ENCODE results near the gene THSD7B.
"Not testable (repeated sequence)": the region's sequence is repeated elsewhere in the genome, so short reads cannot be mapped to it uniquely, and the experiment has no call there.

The THSD7B gene, protein sequence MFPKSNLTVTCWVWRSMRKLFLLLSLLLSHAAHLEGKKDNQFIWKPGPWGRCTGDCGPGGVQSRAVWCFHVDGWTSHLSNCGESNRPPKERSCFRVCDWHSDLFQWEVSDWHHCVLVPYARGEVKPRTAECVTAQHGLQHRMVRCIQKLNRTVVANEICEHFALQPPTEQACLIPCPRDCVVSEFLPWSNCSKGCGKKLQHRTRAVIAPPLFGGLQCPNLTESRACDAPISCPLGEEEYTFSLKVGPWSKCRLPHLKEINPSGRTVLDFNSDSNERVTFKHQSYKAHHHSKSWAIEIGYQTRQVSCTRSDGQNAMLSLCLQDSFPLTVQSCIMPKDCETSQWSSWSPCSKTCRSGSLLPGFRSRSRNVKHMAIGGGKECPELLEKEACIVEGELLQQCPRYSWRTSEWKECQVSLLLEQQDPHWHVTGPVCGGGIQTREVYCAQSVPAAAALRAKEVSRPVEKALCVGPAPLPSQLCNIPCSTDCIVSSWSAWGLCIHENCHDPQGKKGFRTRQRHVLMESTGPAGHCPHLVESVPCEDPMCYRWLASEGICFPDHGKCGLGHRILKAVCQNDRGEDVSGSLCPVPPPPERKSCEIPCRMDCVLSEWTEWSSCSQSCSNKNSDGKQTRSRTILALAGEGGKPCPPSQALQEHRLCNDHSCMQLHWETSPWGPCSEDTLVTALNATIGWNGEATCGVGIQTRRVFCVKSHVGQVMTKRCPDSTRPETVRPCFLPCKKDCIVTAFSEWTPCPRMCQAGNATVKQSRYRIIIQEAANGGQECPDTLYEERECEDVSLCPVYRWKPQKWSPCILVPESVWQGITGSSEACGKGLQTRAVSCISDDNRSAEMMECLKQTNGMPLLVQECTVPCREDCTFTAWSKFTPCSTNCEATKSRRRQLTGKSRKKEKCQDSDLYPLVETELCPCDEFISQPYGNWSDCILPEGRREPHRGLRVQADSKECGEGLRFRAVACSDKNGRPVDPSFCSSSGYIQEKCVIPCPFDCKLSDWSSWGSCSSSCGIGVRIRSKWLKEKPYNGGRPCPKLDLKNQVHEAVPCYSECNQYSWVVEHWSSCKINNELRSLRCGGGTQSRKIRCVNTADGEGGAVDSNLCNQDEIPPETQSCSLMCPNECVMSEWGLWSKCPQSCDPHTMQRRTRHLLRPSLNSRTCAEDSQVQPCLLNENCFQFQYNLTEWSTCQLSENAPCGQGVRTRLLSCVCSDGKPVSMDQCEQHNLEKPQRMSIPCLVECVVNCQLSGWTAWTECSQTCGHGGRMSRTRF (N-terminal part only)

DNA sequence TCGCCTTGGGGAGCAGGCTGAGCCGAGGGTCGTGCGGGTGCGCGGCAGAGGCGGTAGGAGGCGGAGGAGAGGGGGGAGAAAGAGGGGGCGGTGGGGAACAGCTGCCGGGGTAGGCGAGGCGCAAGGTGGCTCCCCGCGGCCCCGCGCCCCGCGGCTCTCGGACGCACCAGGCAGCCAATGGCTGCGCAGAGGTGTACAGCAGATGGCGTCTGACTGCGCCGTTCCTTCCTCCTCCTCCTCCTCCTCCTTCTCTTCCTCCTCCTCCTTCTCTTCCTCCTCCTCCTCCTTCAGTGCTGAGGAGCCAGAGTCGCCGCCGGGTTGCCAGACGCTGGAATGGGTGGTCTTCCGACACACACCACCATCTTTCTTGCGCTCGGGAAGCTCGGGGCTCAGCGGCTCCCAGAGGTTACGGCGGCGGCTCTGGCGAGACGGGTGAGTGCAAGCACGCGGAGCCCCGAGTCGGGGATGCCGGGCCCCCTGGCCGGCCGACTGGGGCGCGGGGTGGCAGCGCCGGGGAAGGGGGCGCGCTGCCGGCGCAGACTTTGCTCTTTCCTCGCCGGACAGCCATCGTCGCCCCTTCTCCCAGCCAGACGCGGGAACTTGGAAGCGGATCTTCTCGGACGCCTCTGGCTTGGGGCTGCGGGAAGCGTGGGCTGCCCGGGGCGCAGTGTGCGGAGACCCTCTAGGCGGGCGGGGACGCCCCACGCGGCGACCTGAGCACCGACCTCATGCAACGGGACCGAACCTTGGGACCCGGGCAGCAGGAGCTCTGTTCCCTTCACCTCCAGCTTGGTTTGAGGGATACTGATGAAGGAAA, at the start of gene THSD7B:
Gene THSD7B (plus strand): TSS at position 290 of the 817 bp plus-strand sequence. CDS start 116,634 bp downstream, outside the sequence.
- no peak for DNase-seq

- no peak for DNase-seq
Measured at GRCh38 chr2:136718273-136718672, 47.1 kb upstream of the THSD7B start.

DNA sequence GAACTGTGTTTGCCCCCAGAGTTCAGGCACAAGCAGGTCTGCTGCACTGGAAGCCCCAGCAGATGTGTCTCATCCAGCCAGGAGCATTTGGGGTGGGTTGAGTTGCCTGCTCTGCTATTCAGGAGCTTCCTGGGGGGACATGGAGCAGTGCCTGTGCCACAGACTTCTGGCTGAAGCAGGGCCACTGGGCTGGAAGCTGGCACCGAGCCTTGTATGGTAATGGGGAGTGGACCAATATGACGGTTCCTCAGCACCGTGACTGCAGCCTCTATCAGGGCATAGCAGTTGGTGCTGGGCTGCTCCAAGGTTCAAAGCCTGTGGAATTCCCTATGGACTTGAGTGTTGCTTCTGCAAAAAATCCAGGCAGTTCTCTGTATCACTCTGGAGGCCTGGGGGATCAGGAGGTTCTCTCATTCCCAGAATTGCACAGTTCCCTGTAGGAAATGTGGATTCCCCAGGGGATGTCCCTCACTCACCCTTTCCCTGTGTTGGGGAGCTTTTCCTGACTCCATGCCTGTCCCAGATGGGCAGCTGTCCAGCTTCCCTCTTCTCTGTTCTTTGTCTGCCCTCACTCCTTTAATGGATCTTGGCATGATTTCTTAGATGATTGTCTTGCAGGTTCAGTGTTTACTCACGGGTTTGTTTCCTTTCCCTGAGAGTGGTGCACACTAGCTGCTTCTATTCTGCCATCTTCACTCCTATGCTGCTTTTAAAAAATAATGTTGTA, 37.2 kb upstream of the THSD7B start:
- no peak for DNase-seq

DNA sequence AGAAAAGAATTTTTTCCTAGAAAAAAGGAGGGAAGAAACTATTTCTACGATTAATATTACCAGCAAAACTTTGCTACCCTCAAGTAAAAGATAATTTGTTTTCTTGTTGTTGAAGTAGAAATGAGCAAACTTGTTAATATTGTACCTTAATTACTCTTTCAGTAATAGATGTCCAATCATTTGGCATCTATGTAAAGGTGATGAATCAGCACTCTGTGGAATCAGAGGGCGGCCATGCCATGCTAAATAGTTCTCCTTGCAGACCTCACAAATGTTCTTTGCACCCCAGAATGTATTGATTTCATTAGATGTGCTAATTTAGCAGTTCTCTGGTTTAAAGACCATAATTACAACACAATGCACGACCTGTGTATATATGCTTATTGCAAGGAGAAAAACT, 29.1 kb upstream of the THSD7B start:
- no peak for DNase-seq

DNA sequence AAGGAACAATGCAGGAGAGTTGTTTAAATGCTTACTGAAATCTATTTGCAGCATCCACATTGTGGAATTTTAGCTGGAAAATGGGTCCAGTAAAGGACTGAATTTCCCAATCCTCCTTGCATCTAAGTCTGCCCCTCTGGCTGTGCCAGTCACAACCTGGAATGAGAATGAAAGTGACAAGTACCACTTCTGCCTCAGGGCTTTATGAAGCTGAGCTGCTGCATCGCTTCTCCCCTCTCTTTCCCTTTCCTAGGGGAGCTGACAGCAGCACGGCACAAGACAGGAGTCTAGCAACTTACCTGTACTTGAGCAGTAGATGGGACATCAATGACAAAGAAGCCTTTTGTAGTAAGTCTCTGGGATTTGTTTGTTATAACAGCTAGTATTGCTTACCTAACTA, 27.3 kb upstream of the THSD7B start:
- DNase-seq: no peak

DNA sequence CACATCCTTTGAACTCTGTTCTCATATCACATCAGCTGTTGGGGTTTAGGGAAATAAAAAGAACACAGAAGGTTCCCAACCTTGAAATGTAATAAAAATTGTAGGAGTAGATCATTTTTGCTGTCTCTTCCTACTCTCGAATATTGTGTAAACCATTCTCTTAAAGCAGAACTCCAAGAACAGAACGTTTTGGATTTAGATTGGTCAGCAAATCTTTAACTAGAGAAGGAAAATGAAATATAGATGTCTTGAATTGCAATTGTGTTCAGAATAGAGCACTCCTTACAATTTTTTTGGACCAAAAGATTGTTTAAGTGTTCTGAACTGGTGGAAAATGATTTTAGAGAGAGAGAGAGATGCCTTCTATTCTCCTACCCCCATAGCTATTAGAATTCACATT, 23.9 kb upstream of the THSD7B start:
- no peak for DNase-seq

DNA sequence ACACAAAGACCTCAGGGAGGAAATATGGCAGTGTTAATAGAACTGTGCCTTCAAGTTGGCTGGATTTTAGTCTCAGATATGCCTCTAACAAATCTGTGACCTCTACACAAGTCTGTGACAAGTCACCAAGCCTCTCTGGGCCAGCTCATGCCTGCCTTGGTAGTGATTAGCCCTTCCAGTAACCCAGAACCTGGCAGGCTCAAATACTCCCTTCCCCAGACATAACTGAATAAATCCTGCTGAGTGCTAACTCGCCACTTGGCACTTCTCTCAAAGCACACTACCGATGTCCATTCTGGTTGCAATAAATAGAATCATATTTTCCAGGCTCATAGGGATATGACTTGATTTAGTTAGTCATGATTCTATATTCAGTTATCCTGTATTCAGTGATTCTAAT, 15.3 kb upstream of the THSD7B start:
- no peak for DNase-seq

GRCh38 chr2:136751406-136751805, 13.9 kb upstream of the THSD7B start:
- no peak for DNase-seq

DNA sequence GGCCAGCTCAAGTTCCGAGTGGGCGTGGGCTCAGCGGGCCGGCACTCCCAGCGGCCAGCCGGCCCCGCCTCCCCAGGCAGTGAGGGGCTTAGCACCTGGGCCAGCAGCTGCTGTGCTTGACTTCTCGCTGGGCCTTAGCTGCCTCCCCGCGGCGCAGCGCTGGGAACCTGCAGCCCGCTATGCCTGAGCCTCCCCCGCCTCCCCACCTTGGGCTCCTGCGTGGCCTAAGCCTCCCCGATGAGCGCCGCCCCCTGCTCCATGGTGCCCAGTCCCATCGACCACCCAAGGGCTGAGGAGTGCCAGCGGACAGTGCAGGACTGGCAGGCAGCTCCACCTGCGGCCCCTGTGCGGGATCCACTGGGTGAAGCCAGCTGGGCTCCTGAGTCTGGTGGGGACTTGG, 6.8 kb upstream of the THSD7B start:
- DNase-seq: not testable (repeated sequence)

- DNase-seq: no peak
Measured at GRCh38 chr2:136764452-136765255, 691 bp upstream of the THSD7B start.

DNA sequence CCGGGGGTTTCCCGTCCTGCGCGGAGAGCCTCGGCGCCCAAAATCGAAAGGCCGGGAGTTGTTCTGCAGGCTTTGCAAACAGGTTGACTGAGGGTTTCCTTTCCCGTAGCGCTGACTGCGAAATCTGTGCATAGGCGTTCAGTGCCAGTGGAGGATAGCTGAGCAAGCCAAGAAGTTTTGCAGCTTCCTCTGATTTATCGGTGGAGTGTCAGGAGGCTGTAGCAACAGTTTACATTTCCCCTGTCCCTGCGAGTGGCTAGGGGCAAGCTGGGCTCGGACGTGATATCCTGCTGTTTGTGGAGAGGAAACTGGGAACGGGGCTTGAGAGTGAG, 694 bp downstream of the THSD7B start:
- DNase-seq: no peak

- DNase-seq: no peak
Measured at GRCh38 chr2:136767030-136767429, 1.7 kb downstream of the THSD7B start.

DNA sequence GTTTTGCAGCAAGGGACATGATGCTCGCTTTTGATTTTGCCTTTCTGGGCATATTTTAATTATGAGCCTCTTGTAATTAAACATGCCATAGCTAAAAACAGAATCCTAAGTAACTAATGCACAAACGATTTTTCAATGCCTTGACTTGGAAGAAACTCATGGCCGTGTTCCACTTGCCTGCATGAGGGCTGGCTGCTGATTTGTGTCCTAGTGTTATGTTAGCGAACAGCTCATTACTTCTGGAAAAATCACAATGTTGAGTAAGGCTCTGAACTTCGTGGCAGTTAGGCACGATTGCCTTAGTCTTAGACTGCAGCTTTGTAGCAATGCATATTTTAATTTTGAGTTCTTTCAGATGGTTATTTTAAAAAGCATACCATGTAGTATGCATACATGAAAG, 4.5 kb downstream of the THSD7B start:
- DNase-seq: no peak

GRCh38 chr2:136770384-136770783, 5.0 kb downstream of the THSD7B start:
- no peak for DNase-seq

- DNase-seq: no peak
Measured at GRCh38 chr2:136777391-136777790, 12.0 kb downstream of the THSD7B start.

GRCh38 chr2:136783856-136784255, 18.5 kb downstream of the THSD7B start:
- DNase-seq: no peak

GRCh38 chr2:136785215-136785614, 19.9 kb downstream of the THSD7B start:
- DNase-seq: no peak

- DNase-seq: no peak
Measured at GRCh38 chr2:136787970-136788369, 22.6 kb downstream of the THSD7B start.

GRCh38 chr2:136796339-136796738, 31.0 kb downstream of the THSD7B start:
- no peak for DNase-seq

DNA sequence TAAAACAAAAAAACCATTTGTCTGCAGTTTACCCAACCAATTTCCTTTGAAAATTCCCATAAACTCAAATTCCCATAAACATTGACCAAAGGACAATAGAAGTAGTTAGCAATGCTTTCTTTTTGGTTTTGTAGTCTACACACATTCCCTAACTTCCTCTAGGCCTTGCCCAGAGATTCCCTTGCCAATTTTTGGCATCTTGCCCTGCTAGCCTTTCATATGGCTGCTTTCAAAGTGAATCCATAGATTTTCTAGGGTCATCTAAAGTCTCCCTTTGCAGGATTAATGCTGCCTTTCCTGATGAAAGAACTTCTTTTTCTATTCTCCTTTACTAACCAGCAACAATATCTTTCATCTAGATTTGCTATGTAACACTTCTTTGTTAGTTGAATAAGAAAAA, 33.4 kb downstream of the THSD7B start:
- DNase-seq: no peak

DNA sequence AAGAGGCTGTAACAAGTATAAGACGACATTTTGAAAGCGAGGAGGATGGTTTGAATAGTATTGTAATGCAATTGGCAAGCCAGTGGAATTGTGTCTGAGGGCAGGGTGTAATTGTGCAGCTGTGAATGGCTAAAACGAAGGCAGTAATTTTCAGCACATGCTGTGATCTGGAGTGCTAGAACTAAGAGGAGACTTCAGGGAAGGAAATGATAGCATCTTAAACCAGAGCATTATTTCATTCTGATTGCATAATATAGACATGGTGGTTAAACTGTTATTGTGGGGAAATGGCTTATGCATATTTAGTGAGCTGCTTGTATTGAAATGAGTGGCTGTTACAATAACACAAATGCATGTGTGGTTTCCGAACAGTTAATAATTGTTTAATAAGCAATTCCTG, 36.3 kb downstream of the THSD7B start:
- DNase-seq: no peak
